ENCODE measurements around the gene CA7.
A peak's percentile ranks its signal among the peaks of the same experiment; 100 is the strongest.

Gene CA7

GRCh38 chr16:66843191-66843590, 1.0 kb upstream of the CA7 start:
- H3K9me3 ChIP-seq, result no peaks in the 10 kb centered on the region
- DNase-seq, result no peak
- no peak overlapping the region for H3K4me3 ChIP-seq (ENCODE audit: low read depth, low read length)
- H3K27me3 ChIP-seq, result peaks cover 31% of the 10 kb centered on the region
- no peak for TF ChIP-seq CTCF (IDR thresholded peaks at IDR 0.05; ENCODE audit: low read depth, low read length)
- H3K4me1 ChIP-seq, result peaks cover 4% of the 10 kb centered on the region
- H3K36me3 ChIP-seq, result no peaks in the 10 kb centered on the region

GRCh38 chr16:66844009-66844341, 239 bp upstream of the CA7 start:
- Histone ChIP-seq H3K36me3 (no peaks in the 10 kb centered on the region), H3K27me3 (peaks cover 31% of the 10 kb centered on the region), H3K4me1 (peaks cover 4% of the 10 kb centered on the region), H3K9me3 (no peaks in the 10 kb centered on the region), H3K4me3 (ENCODE audit: low read depth, low read length) (no peak overlapping the region)
- no peak for DNase-seq
- TF ChIP-seq CTCF (IDR thresholded peaks at IDR 0.05; ENCODE audit: low read depth, low read length), result no peak

GRCh38 chr16:66845080-66845410, 831 bp downstream of the CA7 start:
- Histone ChIP-seq H3K9me3 (no peaks in the 10 kb centered on the region), H3K4me1 (peaks cover 4% of the 10 kb centered on the region), H3K36me3 (no peaks in the 10 kb centered on the region), H3K27me3 (peaks cover 31% of the 10 kb centered on the region), H3K4me3 (ENCODE audit: low read depth, low read length) (peak overlapping the region; percentile 29; the same call in 1 of the 2 replicates)
- no peak for DNase-seq
- TF ChIP-seq CTCF (IDR thresholded peaks at IDR 0.05; ENCODE audit: low read depth, low read length), result no peak

- Histone ChIP-seq H3K4me3 (ENCODE audit: low read depth, low read length) (no peak overlapping the region), H3K27me3 (peaks cover 31% of the 10 kb centered on the region), H3K9me3 (no peaks in the 10 kb centered on the region), H3K36me3 (no peaks in the 10 kb centered on the region), H3K4me1 (peaks cover 4% of the 10 kb centered on the region)
- DNase-seq, result no peak
- TF ChIP-seq CTCF (IDR thresholded peaks at IDR 0.05; ENCODE audit: low read depth, low read length), result no peak
Observed at GRCh38 chr16:66845791-66846221, 1.6 kb downstream of the CA7 start.

GRCh38 chr16:66846266-66846665, 2.1 kb downstream of the CA7 start:
- no peak for TF ChIP-seq CTCF (IDR thresholded peaks at IDR 0.05; ENCODE audit: low read depth, low read length)
- H3K27me3 ChIP-seq, result peaks cover 31% of the 10 kb centered on the region
- no peaks in the 10 kb centered on the region for H3K36me3 ChIP-seq
- no peaks in the 10 kb centered on the region for H3K9me3 ChIP-seq
- no peak overlapping the region for H3K4me3 ChIP-seq (ENCODE audit: low read depth, low read length)
- H3K4me1 ChIP-seq, result peaks cover 4% of the 10 kb centered on the region
- DNase-seq, result no peak

GRCh38 chr16:66846831-66847230, 2.6 kb downstream of the CA7 start:
- H3K36me3 ChIP-seq, result no peaks in the 10 kb centered on the region
- peaks cover 31% of the 10 kb centered on the region for H3K27me3 ChIP-seq
- peaks cover 4% of the 10 kb centered on the region for H3K4me1 ChIP-seq
- no peak for TF ChIP-seq CTCF (IDR thresholded peaks at IDR 0.05; ENCODE audit: low read depth, low read length)
- DNase-seq, result no peak
- no peak overlapping the region for H3K4me3 ChIP-seq (ENCODE audit: low read depth, low read length)
- no peaks in the 10 kb centered on the region for H3K9me3 ChIP-seq
